Measurements from ENCODE around the gene KLHL6. TPM values are rescaled to one million over a fixed set of nuclear protein-coding genes. Genes with fewer than 3 reads are reported as not detected.

The KLHL6 gene
- total and polyA plus RNA-seq, 2 of the 8 experiments (the other 6 are each of a cell fraction or from before 2014, with no cell fraction given): 0.05 TPM; not detected in 1

- no peak for TF ChIP-seq CTCF (IDR thresholded peaks at IDR 0.05; ENCODE audit: control extremely low read depth in 1 of 3, insufficient read depth in 1 of 3, low read depth in 1 of 3, low read length in 3 of 3)
- no peak for TF ChIP-seq SIX5 (IDR thresholded peaks at IDR 0.05; ENCODE audit: low read depth, low read length)
- no peak for TF ChIP-seq USF2 (IDR thresholded peaks at IDR 0.05; ENCODE audit: low read length)
- no peak for TF ChIP-seq SIN3A (conservative IDR thresholded peaks at IDR 0.05 in 1 of 2, IDR thresholded peaks at IDR 0.05 in 1 of 2; ENCODE audit: low read depth in 1 of 2, low read length in 2 of 2)
Measured at GRCh38 chr3:183478501-183478900, 77.0 kb downstream of the KLHL6 start (continued).
